Mucosa of stomach (tissue), 1 donor: ENCODE data around the gene ABCA9.

Experiments
- H3K27me3 ChIP-seq: one replicate; pipeline ENCODE4 v1.7.0; 2013; ENCODE audit warnings: mild to moderate bottlenecking, low read length; ENCODE audit not compliant: control insufficient read depth, insufficient read depth
- H3K36me3 ChIP-seq: one replicate; pipeline ENCODE4 v1.7.0; 2013; ENCODE audit warnings: low read length; ENCODE audit not compliant: control insufficient read depth, insufficient read depth
- H3K4me1 ChIP-seq: one replicate; pipeline ENCODE4 v1.7.0; 2013; ENCODE audit warnings: mild to moderate bottlenecking, low read length; ENCODE audit not compliant: control insufficient read depth, insufficient read depth
- H3K4me3 ChIP-seq: one replicate; pipeline ENCODE4 v1.7.0; 2013; ENCODE audit warnings: low read length
- H3K9ac ChIP-seq: one replicate; pipeline ENCODE4 v1.7.0; 2013; ENCODE audit warnings: mild to moderate bottlenecking, low read length, moderate library complexity
- H3K9me3 ChIP-seq: one replicate; pipeline ENCODE4 v1.7.0; 2013; ENCODE audit warnings: mild to moderate bottlenecking, low read length, moderate library complexity; ENCODE audit not compliant: control insufficient read depth
- donor health status: Pancreatic carcinoma.

ABCA9 gene

GRCh38 chr17:69064476-69064875 is 3.7 kb upstream of the ABCA9 start:
- Histone ChIP-seq H3K36me3 (no peaks in the 10 kb centered on the region), H3K9me3 (no peaks in the 10 kb centered on the region)

GRCh38 chr17:69064001-69064400 is 3.3 kb upstream of the ABCA9 start:
- Histone ChIP-seq H3K27me3 (no peaks in the 10 kb centered on the region), H3K9me3 (no peaks in the 10 kb centered on the region), H3K4me1 (peaks cover 6% of the 10 kb centered on the region), H3K36me3 (no peaks in the 10 kb centered on the region), H3K4me3 (no peak overlapping the region), H3K9ac (no peak overlapping the region)

More at GRCh38 chr17:69064476-69064875, 3.7 kb upstream of the ABCA9 start:
- H3K9ac ChIP-seq: no peak overlapping the region
- H3K4me1 ChIP-seq: peaks cover 6% of the 10 kb centered on the region
- H3K27me3 ChIP-seq: no peaks in the 10 kb centered on the region
- no peak overlapping the region for H3K4me3 ChIP-seq

- no peaks in the 10 kb centered on the region for H3K27me3 ChIP-seq
- no peaks in the 10 kb centered on the region for H3K9me3 ChIP-seq
- peaks cover under 1% of the 10 kb centered on the region for H3K4me1 ChIP-seq
- no peak overlapping the region for H3K4me3 ChIP-seq
- no peak overlapping the region for H3K9ac ChIP-seq
- H3K36me3 ChIP-seq: no peaks in the 10 kb centered on the region
Measured at GRCh38 chr17:69062860-69063581, 2.3 kb upstream of the ABCA9 start.

- H3K4me1 ChIP-seq: no peaks in the 10 kb centered on the region
- no peaks in the 10 kb centered on the region for H3K9me3 ChIP-seq
- H3K9ac ChIP-seq: no peak overlapping the region
- no peaks in the 10 kb centered on the region for H3K36me3 ChIP-seq
- no peaks in the 10 kb centered on the region for H3K27me3 ChIP-seq
- H3K4me3 ChIP-seq: no peak overlapping the region
Measured at GRCh38 chr17:69061721-69062556, 1.2 kb upstream of the ABCA9 start.

GRCh38 chr17:69059458-69060175 is 1.1 kb downstream of the ABCA9 start:
- Histone ChIP-seq H3K9me3 (no peaks in the 10 kb centered on the region), H3K27me3 (no peaks in the 10 kb centered on the region), H3K4me1 (no peaks in the 10 kb centered on the region), H3K36me3 (no peaks in the 10 kb centered on the region), H3K4me3 (no peak overlapping the region), H3K9ac (no peak overlapping the region)

- no peaks in the 10 kb centered on the region for H3K27me3 ChIP-seq
Measured at GRCh38 chr17:69058165-69058564, 2.6 kb downstream of the ABCA9 start.

GRCh38 chr17:69057280-69057679 is 3.4 kb downstream of the ABCA9 start:
- H3K4me3 ChIP-seq: no peak overlapping the region

More at GRCh38 chr17:69058165-69058564, 2.6 kb downstream of the ABCA9 start:
- H3K9ac ChIP-seq: no peak overlapping the region
- no peak overlapping the region for H3K4me3 ChIP-seq
- no peaks in the 10 kb centered on the region for H3K36me3 ChIP-seq
- H3K4me1 ChIP-seq: no peaks in the 10 kb centered on the region
- no peaks in the 10 kb centered on the region for H3K9me3 ChIP-seq

GRCh38 chr17:69056179-69056823 is 4.4 kb downstream of the ABCA9 start:
- Histone ChIP-seq H3K4me1 (no peaks in the 10 kb centered on the region), H3K27me3 (no peaks in the 10 kb centered on the region), H3K9ac (no peak overlapping the region), H3K9me3 (no peaks in the 10 kb centered on the region), H3K4me3 (no peak overlapping the region), H3K36me3 (no peaks in the 10 kb centered on the region)

More at GRCh38 chr17:69057280-69057679, 3.4 kb downstream of the ABCA9 start:
- Histone ChIP-seq H3K9me3 (no peaks in the 10 kb centered on the region), H3K9ac (no peak overlapping the region), H3K4me1 (no peaks in the 10 kb centered on the region), H3K36me3 (no peaks in the 10 kb centered on the region), H3K27me3 (no peaks in the 10 kb centered on the region)

- no peaks in the 10 kb centered on the region for H3K36me3 ChIP-seq
- no peaks in the 10 kb centered on the region for H3K27me3 ChIP-seq
- no peaks in the 10 kb centered on the region for H3K9me3 ChIP-seq
- H3K4me3 ChIP-seq: no peak overlapping the region
- no peak overlapping the region for H3K9ac ChIP-seq
- no peaks in the 10 kb centered on the region for H3K4me1 ChIP-seq
Measured at GRCh38 chr17:69055334-69055733, 5.4 kb downstream of the ABCA9 start.

- no peaks in the 10 kb centered on the region for H3K9me3 ChIP-seq
- H3K4me3 ChIP-seq: no peak overlapping the region
- H3K27me3 ChIP-seq: no peaks in the 10 kb centered on the region
- H3K4me1 ChIP-seq: peaks cover 23% of the 10 kb centered on the region
- H3K9ac ChIP-seq: no peak overlapping the region
- no peaks in the 10 kb centered on the region for H3K36me3 ChIP-seq
Measured at GRCh38 chr17:69050999-69051775, 9.5 kb downstream of the ABCA9 start.

- Histone ChIP-seq H3K9ac (no peak overlapping the region), H3K36me3 (no peaks in the 10 kb centered on the region), H3K27me3 (no peaks in the 10 kb centered on the region), H3K9me3 (no peaks in the 10 kb centered on the region), H3K4me3 (no peak overlapping the region), H3K4me1 (peaks cover 23% of the 10 kb centered on the region)
Measured at GRCh38 chr17:69048634-69049033, 12.1 kb downstream of the ABCA9 start.
